ENCODE results near the gene ZSWIM9.

The ZSWIM9 gene

DNA sequence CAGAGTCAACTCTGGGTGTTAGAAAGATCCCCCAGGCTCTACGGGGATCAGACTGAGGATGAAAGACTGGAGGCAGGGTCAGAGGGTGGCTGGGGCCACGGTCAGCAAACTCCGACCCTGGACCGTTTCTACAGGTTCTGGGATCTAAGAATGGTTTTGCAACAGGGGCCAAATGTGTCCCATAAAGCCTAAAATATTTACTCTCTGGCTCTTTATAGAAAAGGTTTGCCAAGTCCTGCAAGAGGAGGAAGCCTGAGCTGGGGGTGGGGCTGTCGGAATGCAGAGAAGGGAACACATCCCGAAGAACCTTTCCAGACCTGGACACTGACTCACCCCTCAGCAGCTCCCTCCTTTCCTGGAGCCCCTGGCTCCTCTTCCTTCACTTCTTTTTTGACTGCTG, 21.1 kb upstream of the ZSWIM9 start:
- no peak overlapping the region for H2AFZ ChIP-seq (ENCODE audit: low read depth, low read length)
- no peaks in the 10 kb centered on the region for H3K9me3 ChIP-seq (ENCODE audit: low read length)
- H3K27me3 ChIP-seq (ENCODE audit: insufficient read depth, low read length): no peaks in the 10 kb centered on the region
- peaks cover 75% of the 10 kb centered on the region for H3K36me3 ChIP-seq (ENCODE audit: insufficient read depth, low read length)
- H3K4me1 ChIP-seq (ENCODE audit: insufficient read depth, low read length): no peaks in the 10 kb centered on the region
- H3K4me3 ChIP-seq (ENCODE audit: low read length): no peak overlapping the region

DNA sequence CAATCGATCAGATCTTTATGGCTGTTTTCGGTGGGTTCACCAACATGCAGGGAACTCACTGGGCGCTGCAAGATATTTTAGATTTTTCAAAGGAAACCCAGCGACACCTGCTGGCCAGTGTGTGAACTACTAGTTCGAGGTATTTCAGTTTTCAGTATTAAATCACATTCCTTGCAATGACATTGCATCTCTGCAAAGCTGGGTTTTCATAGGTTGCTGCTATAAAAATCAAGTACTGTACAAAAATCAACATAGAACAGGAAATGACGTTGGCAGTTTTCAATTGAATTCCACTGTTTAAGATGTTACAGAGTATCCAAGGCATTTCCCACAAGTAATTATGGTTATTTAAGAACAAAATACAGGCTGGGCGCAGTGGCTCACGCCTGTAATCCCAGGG, 17.9 kb upstream of the ZSWIM9 start:
- H2AFZ ChIP-seq (ENCODE audit: low read depth, low read length): no peak overlapping the region
- H3K4me3 ChIP-seq (ENCODE audit: low read length): no peak overlapping the region
- no peaks in the 10 kb centered on the region for H3K9me3 ChIP-seq (ENCODE audit: low read length)
- no peaks in the 10 kb centered on the region for H3K27me3 ChIP-seq (ENCODE audit: insufficient read depth, low read length)
- H3K36me3 ChIP-seq (ENCODE audit: insufficient read depth, low read length): peaks cover 69% of the 10 kb centered on the region
- no peaks in the 10 kb centered on the region for H3K4me1 ChIP-seq (ENCODE audit: insufficient read depth, low read length)

DNA sequence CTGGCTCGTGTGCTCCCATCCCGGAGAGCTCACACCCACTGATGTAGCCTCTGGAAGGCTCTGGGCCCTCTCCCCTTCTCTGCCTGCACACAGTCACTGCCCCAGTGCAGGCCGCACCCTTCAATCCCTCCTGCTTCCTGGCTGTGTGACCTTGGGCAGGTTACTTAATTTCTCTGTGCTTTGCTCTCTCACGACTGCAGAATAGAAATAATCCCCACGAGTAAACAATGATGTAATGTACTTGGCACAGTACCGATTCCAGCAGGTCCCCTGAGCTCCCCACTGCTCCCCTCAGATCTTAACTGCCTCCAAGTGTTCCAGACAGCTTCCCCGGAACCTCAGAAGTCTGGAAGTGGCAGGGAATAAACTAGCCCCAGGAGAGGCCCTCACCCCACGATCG, 16.5 kb upstream of the ZSWIM9 start:
- Histone ChIP-seq H3K9me3 (ENCODE audit: low read length) (no peaks in the 10 kb centered on the region), H3K4me1 (ENCODE audit: insufficient read depth, low read length) (no peaks in the 10 kb centered on the region), H3K36me3 (ENCODE audit: insufficient read depth, low read length) (peaks cover 69% of the 10 kb centered on the region), H2AFZ (ENCODE audit: low read depth, low read length) (no peak overlapping the region), H3K4me3 (ENCODE audit: low read length) (no peak overlapping the region), H3K27me3 (ENCODE audit: insufficient read depth, low read length) (no peaks in the 10 kb centered on the region)

DNA sequence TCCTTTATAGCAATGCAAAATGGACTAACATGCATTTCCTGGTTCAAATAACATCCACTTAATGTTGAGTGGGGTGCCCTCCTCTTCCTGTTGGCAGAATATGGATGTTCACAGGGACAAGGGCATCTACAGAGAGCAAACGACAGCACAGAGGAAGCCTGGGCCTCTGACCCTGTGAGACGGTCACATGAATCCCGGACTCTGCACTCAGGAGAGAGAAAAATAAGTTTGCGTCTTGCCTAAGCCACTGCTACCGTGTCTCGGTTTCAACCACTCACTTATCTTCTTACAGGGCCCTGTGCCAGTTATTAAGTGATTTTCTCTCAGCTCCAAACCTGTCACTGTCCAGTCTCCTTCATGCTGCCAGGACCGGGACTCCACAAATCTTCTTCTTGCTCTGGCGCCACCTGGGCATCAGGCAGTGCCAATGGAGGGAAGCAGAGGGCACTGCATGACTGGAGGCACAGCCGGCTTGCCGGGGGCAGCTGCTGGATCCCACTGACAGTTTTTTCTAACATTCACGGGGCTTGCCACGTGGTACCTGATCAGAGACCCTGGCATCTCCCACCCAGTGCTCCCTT, 12.2 kb upstream of the ZSWIM9 start:
- no peaks in the 10 kb centered on the region for H3K4me1 ChIP-seq (ENCODE audit: insufficient read depth, low read length)
- no peak overlapping the region for H2AFZ ChIP-seq (ENCODE audit: low read depth, low read length)
- H3K9me3 ChIP-seq (ENCODE audit: low read length): no peaks in the 10 kb centered on the region
- H3K36me3 ChIP-seq (ENCODE audit: insufficient read depth, low read length): peaks cover 67% of the 10 kb centered on the region
- H3K27me3 ChIP-seq (ENCODE audit: insufficient read depth, low read length): no peaks in the 10 kb centered on the region
- H3K4me3 ChIP-seq (ENCODE audit: low read length): no peak overlapping the region

DNA sequence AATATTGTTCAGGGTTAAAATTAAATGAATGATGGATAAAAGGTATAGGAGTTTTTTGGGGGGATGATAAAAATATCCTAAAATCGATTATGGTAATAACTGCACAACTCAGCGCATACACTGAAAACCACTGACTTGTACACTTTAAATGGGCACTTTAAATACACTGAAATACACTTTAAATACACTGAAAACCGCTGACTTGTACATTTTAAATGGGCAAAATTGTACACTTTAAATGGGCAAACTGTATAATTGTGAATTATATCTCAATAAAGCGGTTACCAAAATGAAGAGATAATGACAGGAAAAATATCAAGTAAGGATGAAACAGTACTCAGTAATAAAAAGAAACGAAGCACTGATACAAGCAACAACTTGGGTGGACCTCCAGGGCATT, 1.8 kb upstream of the ZSWIM9 start:
- H3K4me3 ChIP-seq (ENCODE audit: low read length): peak overlapping the region; percentile 60

DNA sequence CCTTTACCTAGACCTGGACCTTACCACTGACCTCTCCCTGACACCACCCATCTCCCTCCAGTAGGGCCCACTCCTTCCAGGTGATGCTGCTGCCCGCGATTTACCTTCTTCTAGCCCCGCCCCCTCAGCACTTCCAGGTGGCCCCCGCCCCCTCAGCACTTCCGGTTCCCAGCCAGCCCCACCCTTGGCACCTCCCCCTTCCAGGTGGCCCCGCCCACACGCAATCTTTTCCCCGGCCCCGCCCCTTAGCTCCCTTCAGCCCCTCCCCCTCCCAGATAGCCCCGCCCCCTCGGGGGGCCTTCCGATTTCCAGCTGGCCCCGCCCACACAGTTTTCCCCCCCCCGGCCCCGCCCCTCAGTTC, 922 bp upstream of the ZSWIM9 start:
- peaks cover 26% of the 10 kb centered on the region for H3K36me3 ChIP-seq (ENCODE audit: insufficient read depth, low read length)
- H3K9me3 ChIP-seq (ENCODE audit: low read length): no peaks in the 10 kb centered on the region
- H3K27me3 ChIP-seq (ENCODE audit: insufficient read depth, low read length): no peaks in the 10 kb centered on the region
- H2AFZ ChIP-seq (ENCODE audit: low read depth, low read length): peak overlapping the region; percentile 95
- H3K4me1 ChIP-seq (ENCODE audit: insufficient read depth, low read length): peaks cover 16% of the 10 kb centered on the region
- H3K4me3 ChIP-seq (ENCODE audit: low read length): peak overlapping the region; percentile 94

More for the DNA sequence above, 1.8 kb upstream of the ZSWIM9 start:
- no peaks in the 10 kb centered on the region for H3K27me3 ChIP-seq (ENCODE audit: insufficient read depth, low read length)
- H2AFZ ChIP-seq (ENCODE audit: low read depth, low read length): no peak overlapping the region
- H3K36me3 ChIP-seq (ENCODE audit: insufficient read depth, low read length): peaks cover 24% of the 10 kb centered on the region
- peaks cover 16% of the 10 kb centered on the region for H3K4me1 ChIP-seq (ENCODE audit: insufficient read depth, low read length)
- H3K9me3 ChIP-seq (ENCODE audit: low read length): no peaks in the 10 kb centered on the region

DNA sequence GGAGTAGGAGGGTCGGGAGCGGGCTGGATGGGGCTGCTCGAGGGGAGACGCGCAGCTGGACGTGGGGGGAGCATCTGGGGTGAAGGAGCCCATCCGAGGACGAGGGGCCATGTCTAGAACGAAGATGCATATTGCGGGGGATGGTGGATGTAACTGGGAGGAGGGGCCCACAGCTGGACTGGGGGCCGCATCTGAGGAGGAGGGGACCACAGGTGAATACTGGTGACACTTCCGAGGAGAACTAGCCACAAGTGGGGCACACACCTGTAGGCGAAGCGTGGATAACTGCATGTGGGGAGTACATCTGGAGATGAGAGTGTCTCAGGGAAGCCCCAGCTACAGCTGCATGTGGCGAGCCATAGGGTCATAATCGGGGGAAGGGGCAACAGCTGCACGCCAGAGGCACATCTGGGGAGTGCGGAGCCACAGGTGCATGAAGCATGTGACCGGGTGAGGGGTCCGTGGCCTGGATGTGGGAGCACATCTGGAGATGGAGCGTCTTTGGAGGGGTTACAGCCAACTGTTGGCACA, 402 bp downstream of the ZSWIM9 start:
- H3K9me3 ChIP-seq (ENCODE audit: low read length): no peaks in the 10 kb centered on the region
- peaks cover 16% of the 10 kb centered on the region for H3K4me1 ChIP-seq (ENCODE audit: insufficient read depth, low read length)
- peaks cover 29% of the 10 kb centered on the region for H3K36me3 ChIP-seq (ENCODE audit: insufficient read depth, low read length)
- H3K4me3 ChIP-seq (ENCODE audit: low read length): peak overlapping the region; percentile 94
- H2AFZ ChIP-seq (ENCODE audit: low read depth, low read length): peak overlapping the region; percentile 95
- no peaks in the 10 kb centered on the region for H3K27me3 ChIP-seq (ENCODE audit: insufficient read depth, low read length)

DNA sequence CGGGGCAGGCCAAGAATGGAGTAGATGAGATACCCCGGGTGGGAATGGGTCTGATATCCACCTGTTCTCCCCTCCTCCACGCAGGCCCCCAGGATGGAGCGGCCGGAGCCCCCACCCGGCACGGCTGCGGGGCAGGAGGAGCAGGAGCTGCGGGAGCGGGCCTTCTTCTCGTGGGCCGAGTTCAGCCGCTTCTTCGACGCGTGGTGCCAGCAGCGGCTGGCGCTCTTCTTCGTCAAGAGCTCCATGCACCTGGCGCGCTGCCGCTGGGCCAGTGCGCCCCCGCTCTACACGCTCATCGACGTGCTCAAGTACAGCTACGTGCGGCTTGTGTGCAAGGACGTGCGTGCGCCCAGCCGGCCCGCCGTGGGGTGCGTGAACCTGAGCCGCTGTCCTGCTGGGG, 1.2 kb downstream of the ZSWIM9 start:
- no peaks in the 10 kb centered on the region for H3K27me3 ChIP-seq (ENCODE audit: insufficient read depth, low read length)
- peaks cover 16% of the 10 kb centered on the region for H3K4me1 ChIP-seq (ENCODE audit: insufficient read depth, low read length)
- H2AFZ ChIP-seq (ENCODE audit: low read depth, low read length): no peak overlapping the region
- H3K9me3 ChIP-seq (ENCODE audit: low read length): no peaks in the 10 kb centered on the region
- peak overlapping the region; percentile 94 for H3K4me3 ChIP-seq (ENCODE audit: low read length)
- H3K36me3 ChIP-seq (ENCODE audit: insufficient read depth, low read length): peaks cover 32% of the 10 kb centered on the region

DNA sequence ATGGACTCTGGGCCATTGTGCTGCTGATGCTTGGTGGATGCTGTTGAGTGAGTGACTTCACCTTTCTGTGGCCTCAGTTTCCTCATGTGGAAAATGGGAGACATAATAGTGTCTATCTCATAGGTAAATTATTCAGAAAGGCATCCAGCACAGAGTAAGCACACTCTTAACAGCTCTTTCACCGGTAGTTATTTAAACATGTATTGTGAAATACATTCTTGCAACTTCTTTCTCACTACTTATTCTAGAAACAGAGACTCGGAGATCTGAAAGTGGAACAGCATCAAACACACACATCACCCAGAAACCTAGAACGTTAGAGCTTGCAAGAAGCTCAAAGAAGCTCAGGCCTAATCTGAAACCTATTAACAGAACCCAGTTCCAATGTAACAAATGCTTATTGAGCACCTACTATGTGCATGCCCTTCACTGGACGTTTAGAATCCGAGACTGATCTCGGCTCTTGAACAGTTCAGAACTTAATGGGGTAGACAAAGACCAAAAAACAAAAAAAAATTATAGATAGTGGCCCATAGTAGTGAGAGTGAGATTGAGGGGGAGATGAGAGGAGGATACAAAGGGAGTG, 4.1 kb downstream of the ZSWIM9 start:
- Histone ChIP-seq H2AFZ (ENCODE audit: low read depth, low read length) (no peak overlapping the region), H3K36me3 (ENCODE audit: insufficient read depth, low read length) (peaks cover 42% of the 10 kb centered on the region), H3K4me1 (ENCODE audit: insufficient read depth, low read length) (peaks cover 9% of the 10 kb centered on the region), H3K9me3 (ENCODE audit: low read length) (no peaks in the 10 kb centered on the region), H3K4me3 (ENCODE audit: low read length) (no peak overlapping the region), H3K27me3 (ENCODE audit: insufficient read depth, low read length) (no peaks in the 10 kb centered on the region)

DNA sequence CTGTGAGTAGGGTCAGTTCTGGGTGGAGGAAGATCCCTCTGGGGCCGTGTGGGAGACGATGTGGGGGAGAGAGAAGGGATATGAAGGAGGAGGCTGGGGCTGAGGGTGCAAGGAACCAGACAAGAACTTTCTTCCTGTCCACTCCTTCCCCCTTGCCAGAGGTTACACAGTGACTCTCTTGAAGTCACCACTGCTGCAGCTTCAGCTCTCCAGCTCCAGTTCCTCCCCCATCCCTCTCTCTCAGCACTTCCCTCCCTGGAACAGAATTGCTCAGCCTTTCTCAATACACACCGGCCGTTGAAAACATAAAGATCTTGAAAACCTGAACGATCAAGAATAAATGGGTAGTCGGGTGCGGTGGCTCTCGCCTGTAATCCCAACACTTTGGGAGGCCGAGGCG, 5.1 kb downstream of the ZSWIM9 start:
- no peaks in the 10 kb centered on the region for H3K27me3 ChIP-seq (ENCODE audit: insufficient read depth, low read length)
- peaks cover 3% of the 10 kb centered on the region for H3K9me3 ChIP-seq (ENCODE audit: low read length)
- peaks cover 45% of the 10 kb centered on the region for H3K36me3 ChIP-seq (ENCODE audit: insufficient read depth, low read length)
- H3K4me1 ChIP-seq (ENCODE audit: insufficient read depth, low read length): peaks cover 9% of the 10 kb centered on the region
- H3K4me3 ChIP-seq (ENCODE audit: low read length): no peak overlapping the region
- no peak overlapping the region for H2AFZ ChIP-seq (ENCODE audit: low read depth, low read length)

DNA sequence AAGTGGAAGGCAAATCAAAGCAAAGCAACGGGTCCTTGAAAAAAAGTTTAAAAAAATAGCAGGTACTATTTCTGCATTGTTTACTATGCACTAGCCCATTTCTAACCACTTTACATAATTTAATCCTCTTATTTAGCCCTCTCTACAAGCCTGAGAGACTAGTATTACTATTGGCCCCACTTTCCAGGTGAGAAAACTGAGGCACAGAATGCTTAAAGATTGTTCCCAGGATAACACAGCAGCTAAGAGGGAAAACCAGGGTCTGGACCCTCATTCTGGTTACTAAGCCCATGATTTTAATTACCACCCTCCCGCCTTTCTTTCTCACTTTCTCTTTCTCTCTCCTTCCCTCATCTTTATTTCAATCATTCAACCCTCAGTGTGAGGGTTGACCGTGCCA, 5.7 kb downstream of the ZSWIM9 start:
- no peaks in the 10 kb centered on the region for H3K27me3 ChIP-seq (ENCODE audit: insufficient read depth, low read length)
- H3K9me3 ChIP-seq (ENCODE audit: low read length): peaks cover 6% of the 10 kb centered on the region
- no peak overlapping the region for H2AFZ ChIP-seq (ENCODE audit: low read depth, low read length)
- peaks cover 4% of the 10 kb centered on the region for H3K4me1 ChIP-seq (ENCODE audit: insufficient read depth, low read length)
- H3K36me3 ChIP-seq (ENCODE audit: insufficient read depth, low read length): peaks cover 49% of the 10 kb centered on the region
- H3K4me3 ChIP-seq (ENCODE audit: low read length): no peak overlapping the region

DNA sequence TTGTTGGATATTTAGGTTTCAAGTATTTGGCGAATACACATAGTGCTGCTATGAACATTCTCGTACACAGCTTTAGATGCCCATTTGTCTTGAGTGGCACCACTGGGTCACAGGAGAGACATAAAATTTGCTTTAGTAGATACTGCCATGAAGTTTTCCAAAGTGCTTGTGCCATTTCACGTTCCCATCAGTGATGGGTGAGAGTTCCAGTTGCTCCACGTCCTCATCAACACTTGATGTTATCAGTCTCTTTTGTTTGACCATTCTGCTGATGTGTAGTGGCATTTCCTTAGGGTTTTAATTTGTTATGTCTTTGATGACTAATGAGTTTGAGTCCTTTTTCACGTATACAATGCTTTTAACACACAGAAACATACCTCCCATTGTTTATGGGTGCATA, 11.0 kb downstream of the ZSWIM9 start:
- Histone ChIP-seq H3K9me3 (ENCODE audit: low read length) (peaks cover 19% of the 10 kb centered on the region), H2AFZ (ENCODE audit: low read depth, low read length) (no peak overlapping the region), H3K27me3 (ENCODE audit: insufficient read depth, low read length) (no peaks in the 10 kb centered on the region), H3K4me3 (ENCODE audit: low read length) (no peak overlapping the region), H3K36me3 (ENCODE audit: insufficient read depth, low read length) (peaks cover 42% of the 10 kb centered on the region), H3K4me1 (ENCODE audit: insufficient read depth, low read length) (no peaks in the 10 kb centered on the region)

DNA sequence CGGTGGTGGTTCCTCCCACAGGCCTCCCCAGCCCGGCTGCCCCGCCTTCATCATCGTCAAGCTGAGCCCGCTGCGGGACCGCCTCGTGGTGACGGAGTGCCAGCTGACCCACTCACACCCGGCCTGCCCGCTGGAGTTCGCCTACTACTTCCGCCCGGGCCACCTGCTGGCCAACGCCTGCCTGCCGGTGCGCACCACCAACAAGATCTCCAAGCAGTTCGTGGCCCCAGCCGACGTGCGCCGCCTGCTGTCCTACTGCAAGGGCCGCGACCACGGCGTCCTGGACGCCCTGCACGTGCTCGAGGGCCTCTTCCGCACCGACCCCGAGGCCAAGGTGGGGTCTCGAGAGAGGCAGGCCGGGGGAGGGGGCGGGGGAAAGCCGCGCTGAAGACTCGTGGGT, 12.0 kb downstream of the ZSWIM9 start:
- H3K36me3 ChIP-seq (ENCODE audit: insufficient read depth, low read length): peaks cover 42% of the 10 kb centered on the region
- no peak overlapping the region for H2AFZ ChIP-seq (ENCODE audit: low read depth, low read length)
- H3K9me3 ChIP-seq (ENCODE audit: low read length): peaks cover 19% of the 10 kb centered on the region
- no peak overlapping the region for H3K4me3 ChIP-seq (ENCODE audit: low read length)
- H3K27me3 ChIP-seq (ENCODE audit: insufficient read depth, low read length): no peaks in the 10 kb centered on the region
- H3K4me1 ChIP-seq (ENCODE audit: insufficient read depth, low read length): no peaks in the 10 kb centered on the region

DNA sequence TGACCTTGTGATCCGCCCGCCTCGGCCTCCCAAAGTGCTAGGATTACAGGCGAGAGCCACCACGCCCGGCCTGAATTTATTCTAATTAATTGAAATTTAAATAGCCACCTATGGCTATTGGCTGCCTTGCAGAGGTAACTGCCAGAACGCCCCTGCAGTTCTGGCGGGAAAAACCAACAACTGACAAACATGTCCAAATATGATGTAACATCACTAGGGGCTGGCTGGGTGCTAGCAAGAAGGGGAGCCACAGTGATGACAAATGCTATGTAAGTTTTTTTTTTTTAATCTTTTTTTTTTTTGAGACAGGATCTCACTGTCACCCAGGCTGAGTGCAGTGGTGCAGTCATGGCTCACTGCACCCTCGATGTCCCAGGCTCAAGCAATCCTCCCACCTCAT, 12.9 kb downstream of the ZSWIM9 start:
- Histone ChIP-seq H3K27me3 (ENCODE audit: insufficient read depth, low read length) (no peaks in the 10 kb centered on the region), H3K4me3 (ENCODE audit: low read length) (no peak overlapping the region), H3K36me3 (ENCODE audit: insufficient read depth, low read length) (peaks cover 47% of the 10 kb centered on the region), H3K4me1 (ENCODE audit: insufficient read depth, low read length) (no peaks in the 10 kb centered on the region), H2AFZ (ENCODE audit: low read depth, low read length) (no peak overlapping the region), H3K9me3 (ENCODE audit: low read length) (peaks cover 19% of the 10 kb centered on the region)
